B cell (primary cell): ENCODE results near the gene CCDC85A. TPM values are rescaled to one million over a fixed set of nuclear protein-coding genes. Genes with fewer than 3 reads are reported as not detected.

Experiments used
- ATAC-seq: fragments of 200-7000 bp; cut with Tn5 transposase; one replicate; pipeline ENCODE4 v1.10.0; 2021; ENCODE audit warnings: low read depth, mild to moderate bottlenecking, moderate number of reproducible peaks, moderate library complexity
- CTCF ChIA-PET: fragments of 350-600 bp; sonication (Branson Sonifier 250); formaldehyde crosslinking; loops from one replicate; lab custom pipeline; 2021; ENCODE audit warnings: antibody characterized with exemption, inconsistent platforms; lab: Charles Lee
- POLR2A ChIA-PET: fragments of 350-600 bp; sonication (Branson Sonifier 250); formaldehyde crosslinking; loops from one replicate; lab custom pipeline; 2021; ENCODE audit warnings: antibody characterized with exemption; lab: Charles Lee
- DNase-seq: peaks from one replicate; pipeline ENCODE4 v3.0.0; 2013
- H2AFZ ChIP-seq: 2 replicates; pipeline ENCODE4 v1.6.1; 2012; ENCODE audit warnings: mild to moderate bottlenecking, low read depth, low read length; ENCODE audit not compliant: insufficient read depth, poor library complexity, severe bottlenecking
- H3K27ac ChIP-seq, 2 donors: 1 replicate in 1 of 2; 2 replicates in 1 of 2; pipeline ENCODE4 v1.5.1; 2012 to 2013; ENCODE audit warnings: low read length in 2 of 2, mild to moderate bottlenecking in 2 of 2, moderate library complexity in 1 of 2
- H3K27me3 ChIP-seq, 4 experiments: fragments of 200-600 bp in 1 of 4; sonication (generic) in 1 of 4; replicated peaks in 1 of 4; 1 replicate in 2 of 4; 2 replicates in 2 of 4; pipeline versions ENCODE4 v1.6.1 to v1.7.0; 2013 to 2016; ENCODE audit warnings: low read length in 3 of 4, mild to moderate bottlenecking in 2 of 4, mixed read lengths in 1 of 4, moderate library complexity in 1 of 4; ENCODE audit not compliant: insufficient read depth in 4 of 4, control insufficient read depth in 3 of 4; ENCODE audit errors: control extremely low read depth in 1 of 4
- H3K36me3 ChIP-seq, 2 experiments: replicated peaks in 1 of 2; 1 replicate in 1 of 2; 2 replicates in 1 of 2; pipeline versions ENCODE4 v1.6.1 to v1.7.1; 2013; ENCODE audit warnings: low read length in 1 of 2; ENCODE audit not compliant: insufficient read depth in 2 of 2, control insufficient read depth in 1 of 2; ENCODE audit errors: control extremely low read depth in 1 of 2, extremely low read depth in 1 of 2
- H3K4me1 ChIP-seq, 2 donors: fragments of 200-600 bp in 1 of 2; sonication (generic) in 1 of 2; 1 replicate in 1 of 2; 2 replicates in 1 of 2; pipeline versions ENCODE4 v1.5.1 to v1.6.1; 2013 to 2017; ENCODE audit warnings: low read length in 2 of 2; ENCODE audit not compliant: control insufficient read depth in 2 of 2, insufficient read depth in 2 of 2
- H3K4me2 ChIP-seq: replicated peaks from 2 replicates; pipeline ENCODE3; 2012; ENCODE audit warnings: mild to moderate bottlenecking, low read depth, low read length; ENCODE audit not compliant: poor library complexity, severe bottlenecking
- H3K4me3 ChIP-seq, 5 experiments: fragments of 200-600 bp in 1 of 5; sonication (generic) in 1 of 5; 1 replicate in 3 of 5; 2 replicates in 2 of 5; pipeline versions ENCODE4 v1.5.1 to v1.7.0; 2011 to 2016; ENCODE audit warnings: low read length in 4 of 5, mild to moderate bottlenecking in 4 of 5, low read depth in 2 of 5, control low read depth in 1 of 5, moderate library complexity in 1 of 5; ENCODE audit not compliant: insufficient read depth in 1 of 5; ENCODE audit errors: control extremely low read depth in 1 of 5, extremely low read depth in 1 of 5
- H3K79me2 ChIP-seq: fragments of 200-600 bp; sonication (generic); one replicate; pipeline ENCODE4 v1.6.0; 2016; ENCODE audit warnings: low read length; ENCODE audit not compliant: control insufficient read depth, insufficient read depth
- H3K9ac ChIP-seq: fragments of 200-600 bp; sonication (generic); 2 replicates; pipeline ENCODE4 v1.6.1; 2017; ENCODE audit warnings: mild to moderate bottlenecking, low read length, moderate library complexity
- H3K9me3 ChIP-seq, 3 donors: one replicate each; pipeline versions ENCODE4 v1.6.1 to v1.7.1; 2013; ENCODE audit warnings: low read length in 2 of 3; ENCODE audit not compliant: control insufficient read depth in 2 of 3, insufficient read depth in 1 of 3; ENCODE audit errors: control extremely low read depth in 1 of 3
- H4K20me1 ChIP-seq: 2 replicates; pipeline ENCODE4 v1.6.0; 2012; ENCODE audit warnings: mild to moderate bottlenecking, low read length; ENCODE audit not compliant: insufficient read depth, control insufficient read depth, poor library complexity, severe bottlenecking
- H3K27ac Mint-ChIP-seq: one replicate; pipeline ENCODE4 v1.8.0; 2021; ENCODE audit warnings: mixed read lengths
- H3K27me3 Mint-ChIP-seq: one replicate; pipeline ENCODE4 v1.8.0; 2021; ENCODE audit warnings: mixed read lengths
- H3K4me1 Mint-ChIP-seq: one replicate; pipeline ENCODE4 v1.8.0; 2021; ENCODE audit warnings: mixed read lengths
- H3K4me3 Mint-ChIP-seq: one replicate; pipeline ENCODE4 v1.8.0; 2021; ENCODE audit warnings: mixed read lengths
- H3K9me3 Mint-ChIP-seq: one replicate; pipeline ENCODE4 v1.8.0; 2022; ENCODE audit warnings: mixed read lengths; ENCODE audit not compliant: insufficient read depth
- EZH2 ChIP-seq: IDR thresholded peaks from 2 replicates; pipeline ENCODE4 v1.6.1; 2012; ENCODE audit warnings: borderline replicate concordance, low read depth, mild to moderate bottlenecking, moderate library complexity, low read length; ENCODE audit not compliant: insufficient read depth, poor library complexity, severe bottlenecking
- WGBS: methylation state at CpG from one replicate; pipeline ENCODE4 v1.1.5; 2013; ENCODE audit warnings: missing lambda C conversion rate; ENCODE audit not compliant: insufficient coverage; 5-methylcytosine and 5-hydroxymethylcytosine counted together
- intact Hi-C: fragments of 100-400 bp; cut with micrococcal nuclease; formaldehyde crosslinking; loops from one replicate; pipeline ENCODE4 v1.10.0; 2022
- polyA minus RNA-seq: library from RNA; depleted of rRNA, polyadenylated mRNA; stranded (reverse); fragments of >200 nt; gene quantifications from 2 replicates; pipeline ENCODE4 v1.2.3, GENCODE V29; 2012
- polyA plus RNA-seq: library from polyadenylated mRNA; depleted of rRNA; stranded (reverse); fragments of >200 nt; gene quantifications from 2 replicates; pipeline ENCODE4 v1.2.3, GENCODE V29; 2012
- total RNA-seq, 2 donors: library from RNA; stranded (reverse); fragments of 120-200 nt in 1 of 2; gene quantifications; 1 replicate in 1 of 2; 2 replicates in 1 of 2; pipeline versions ENCODE4 v1.2.3 to v1.2.4, GENCODE V29; 2013 to 2022
- TF ChIP-seq, protein P1 (sequence below): fragments of 200-600 bp; IDR thresholded peaks from one replicate; pipeline ENCODE4 v1.8.0; 2022; ENCODE audit warnings: antibody characterized with exemption, mild to moderate bottlenecking

CCDC85A gene
- total RNA-seq: not detected in 2 replicates
- total RNA-seq (2013): 0.07 TPM
- polyA plus RNA-seq: 0.15 TPM in 1 of 2 replicates, not detected in the other
- polyA minus RNA-seq: 0.07 and 0.69 TPM in 2 replicates

DNA sequence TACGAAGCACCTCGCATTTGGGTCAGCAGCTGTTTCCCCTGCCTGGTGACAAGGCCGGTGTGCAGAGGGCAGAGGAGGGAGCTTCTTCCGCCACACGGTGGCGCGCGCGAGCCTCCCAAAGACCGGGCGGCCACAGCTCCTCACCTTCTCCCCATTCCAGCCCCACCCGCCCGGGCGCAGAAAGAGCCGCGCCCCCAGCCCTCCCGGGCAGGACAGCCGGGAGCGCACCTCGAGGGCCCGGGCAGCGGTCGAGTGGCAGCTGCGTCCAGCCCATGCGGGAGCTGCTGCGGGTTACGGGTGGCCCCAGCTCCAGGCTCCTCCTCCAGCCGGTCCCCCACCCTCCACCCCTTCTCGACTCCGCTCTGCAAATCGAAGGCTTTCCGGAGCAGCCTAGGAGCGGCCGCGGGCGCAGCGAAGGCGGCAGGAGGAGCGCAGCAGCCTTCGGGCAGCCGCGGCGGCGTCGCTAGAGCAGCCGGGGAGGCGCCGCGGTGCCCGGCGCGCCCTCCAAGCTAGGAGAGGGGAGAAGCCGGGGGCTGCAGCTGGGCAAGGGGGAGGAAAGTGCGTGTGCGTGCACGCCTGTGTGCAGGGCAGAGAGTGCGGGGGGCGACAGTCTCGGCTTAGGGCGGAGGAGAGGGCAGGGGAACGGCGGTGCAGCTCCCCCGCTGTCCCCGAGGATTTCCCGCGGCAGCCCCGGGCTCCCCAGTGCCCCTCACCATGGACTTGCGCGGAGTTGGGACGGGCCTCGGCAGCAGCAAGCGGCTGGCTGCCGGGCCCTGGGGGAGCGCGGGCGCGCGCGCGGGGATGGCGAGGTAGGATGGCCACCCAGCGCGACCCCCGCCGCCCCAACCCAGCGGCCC lies at the start of gene CCDC85A:
Gene CCDC85A (plus strand): TSS at position 348 of the 857 bp plus-strand sequence. CDS start 635 bp downstream, outside the sequence.
- intact Hi-C loops: loop anchor here (5.0 kb wide), 1 partner anchor 1313 kb away; no protein-coding TSS in a partner anchor

More for the DNA sequence above, at the start of gene CCDC85A:
- Histone ChIP-seq H3K4me1 (peaks cover 14 to 16% of the 10 kb centered on the region in 2 donors), H2AFZ (peak within 1 kb of the TSS; percentile 76), H3K27ac (no peak within 1 kb of the TSS), H3K79me2 (no peaks in the 10 kb centered on the region), H3K9ac (peak within 1 kb of the TSS; percentile 64), H3K36me3 (no peaks in the 10 kb centered on the region), H3K9me3 (no peaks in the 10 kb centered on the region), H4K20me1 (no peaks in the 10 kb centered on the region), H3K4me3 (peak within 1 kb of the TSS in 3 of 5 experiments; percentile 30 to 64 (median 51)), H3K27me3 (peaks cover 0 to 41% (median 18%) of the 10 kb centered on the region in 4 experiments), H3K4me2 (peak within 1 kb of the TSS; percentile 90)
- DNase-seq (peak; percentile 70), ATAC-seq (peak; percentile 70)
- Mint-ChIP-seq H3K9me3 (no peaks in the 10 kb centered on the region), H3K27ac (no peak within 1 kb of the TSS), H3K4me1 (peaks cover 12% of the 10 kb centered on the region), H3K27me3 (peaks cover 69% of the 10 kb centered on the region), H3K4me3 (peak within 1 kb of the TSS; percentile 69)
- ChIA-PET CTCF (interaction anchor here (0.7 to 2.1 kb wide), 6 partner anchors 8 to 1334 kb away, joined by 3 to 15 read pairs (median 6); no protein-coding TSS in a partner anchor), POLR2A (no interaction called here)
- TF ChIP-seq, protein P1, sequence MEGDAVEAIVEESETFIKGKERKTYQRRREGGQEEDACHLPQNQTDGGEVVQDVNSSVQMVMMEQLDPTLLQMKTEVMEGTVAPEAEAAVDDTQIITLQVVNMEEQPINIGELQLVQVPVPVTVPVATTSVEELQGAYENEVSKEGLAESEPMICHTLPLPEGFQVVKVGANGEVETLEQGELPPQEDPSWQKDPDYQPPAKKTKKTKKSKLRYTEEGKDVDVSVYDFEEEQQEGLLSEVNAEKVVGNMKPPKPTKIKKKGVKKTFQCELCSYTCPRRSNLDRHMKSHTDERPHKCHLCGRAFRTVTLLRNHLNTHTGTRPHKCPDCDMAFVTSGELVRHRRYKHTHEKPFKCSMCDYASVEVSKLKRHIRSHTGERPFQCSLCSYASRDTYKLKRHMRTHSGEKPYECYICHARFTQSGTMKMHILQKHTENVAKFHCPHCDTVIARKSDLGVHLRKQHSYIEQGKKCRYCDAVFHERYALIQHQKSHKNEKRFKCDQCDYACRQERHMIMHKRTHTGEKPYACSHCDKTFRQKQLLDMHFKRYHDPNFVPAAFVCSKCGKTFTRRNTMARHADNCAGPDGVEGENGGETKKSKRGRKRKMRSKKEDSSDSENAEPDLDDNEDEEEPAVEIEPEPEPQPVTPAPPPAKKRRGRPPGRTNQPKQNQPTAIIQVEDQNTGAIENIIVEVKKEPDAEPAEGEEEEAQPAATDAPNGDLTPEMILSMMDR: peak; percentile 76
- TF ChIP-seq EZH2: peak; percentile 29
- WGBS: 2% methylated on average over 86 of the region's 86 CpGs
